CD4-positive, alpha-beta T cell treated with Interleukin-1 beta for 1 hour (primary cell): ENCODE measurements around the gene TMEM145.
A peak's percentile ranks its signal among the peaks of the same experiment; 100 is the strongest.
"Not testable (repeated sequence)": the region's sequence is repeated elsewhere in the genome, so short reads cannot be mapped to it uniquely, and the experiment has no call there.

Experiments
- DNase-seq, 2 donors: peaks; one replicate each; pipeline ENCODE4 v3.0.0-alpha.2; 2020 to 2022

The TMEM145 gene

DNA sequence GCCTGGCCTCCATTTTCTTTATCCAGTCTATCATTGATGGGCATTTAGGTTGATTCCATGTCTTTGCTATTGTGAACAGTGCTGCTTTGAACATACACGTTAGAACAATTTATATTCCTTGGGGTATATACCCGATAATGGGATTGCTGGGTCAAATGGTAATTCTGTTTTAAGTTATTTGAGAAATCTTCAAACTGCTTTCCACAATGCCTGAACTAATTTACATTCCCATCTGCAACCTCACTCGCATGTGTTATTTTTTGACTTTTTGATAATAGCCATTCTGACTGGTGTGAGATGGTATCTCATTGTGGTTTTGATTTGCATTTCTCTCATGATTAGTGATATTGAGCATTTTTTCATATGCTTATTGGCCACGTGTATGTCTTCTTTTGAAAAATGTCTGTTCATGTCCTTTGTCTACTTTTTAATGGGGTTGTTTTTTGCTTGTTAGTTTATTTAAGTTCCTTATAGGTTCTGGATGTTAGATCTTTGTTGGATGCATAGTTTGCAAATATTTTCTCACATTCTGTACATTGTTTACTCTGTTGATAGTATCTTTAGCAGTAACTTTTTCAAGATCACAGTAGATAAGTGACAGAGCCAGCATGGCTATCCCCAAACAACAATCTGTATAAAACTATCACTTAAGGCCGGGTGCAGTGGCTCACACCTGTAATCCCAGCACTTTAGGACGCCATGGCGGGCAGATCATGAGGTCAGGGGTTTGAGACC, 26.2 kb downstream of the TMEM145 start:
- not testable (repeated sequence) for DNase-seq

DNA sequence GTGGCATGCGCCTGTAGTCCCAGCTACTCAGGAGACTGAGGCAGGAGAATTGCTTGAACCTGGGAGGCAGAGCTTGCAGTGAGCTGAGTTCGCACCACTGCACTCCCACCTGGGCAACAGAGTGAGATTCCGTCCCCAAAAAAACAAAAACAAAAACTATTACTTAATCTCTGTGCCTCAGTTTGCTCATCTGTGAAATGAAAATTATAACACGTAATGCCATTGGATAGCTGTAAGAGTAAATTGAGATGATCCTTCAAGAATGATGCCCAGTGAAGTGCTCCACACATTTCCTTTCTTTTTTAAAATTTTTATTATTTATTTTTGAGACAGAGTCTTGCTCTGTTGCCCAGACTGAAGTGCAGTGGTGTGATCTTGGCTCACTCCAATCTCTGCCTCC, 26.8 kb downstream of the TMEM145 start:
- not testable (repeated sequence) for DNase-seq

DNA sequence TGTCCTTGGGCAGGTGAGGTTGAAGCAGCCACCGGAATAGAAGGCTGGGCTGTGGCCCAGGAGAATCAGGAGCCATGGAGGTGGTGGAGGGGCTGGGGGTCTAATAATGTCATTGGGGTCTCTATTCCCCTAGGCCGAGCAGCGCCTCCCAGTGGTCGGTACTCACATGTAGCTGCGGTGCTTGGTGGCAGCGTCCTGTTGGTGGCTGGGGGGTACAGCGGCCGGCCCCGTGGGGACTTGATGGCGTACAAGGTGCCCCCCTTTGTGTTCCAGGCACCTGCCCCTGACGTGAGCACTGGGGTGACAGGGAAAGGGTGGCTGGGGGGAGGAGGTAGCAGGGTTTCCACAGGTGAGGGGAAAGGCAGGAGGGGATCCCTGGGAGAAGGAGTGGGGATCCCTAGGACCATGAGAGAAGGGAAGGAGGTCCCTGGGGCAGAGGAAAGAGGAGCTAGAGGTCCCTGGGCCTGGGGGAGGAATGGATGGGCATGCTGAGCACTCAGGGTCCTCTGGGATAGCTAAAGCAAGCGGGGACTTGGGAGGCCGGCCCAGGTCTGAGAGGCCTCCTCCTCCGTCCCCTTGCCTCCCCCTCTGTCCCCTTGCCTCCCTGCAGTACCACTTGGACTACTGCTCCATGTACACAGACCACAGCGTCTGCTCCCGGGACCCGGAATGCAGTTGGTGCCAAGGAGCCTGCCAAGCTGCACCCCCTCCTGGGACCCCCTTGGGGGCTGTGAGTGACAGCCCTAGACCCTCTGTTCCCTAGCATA, 30.4 kb downstream of the TMEM145 start:
- no peak for DNase-seq

DNA sequence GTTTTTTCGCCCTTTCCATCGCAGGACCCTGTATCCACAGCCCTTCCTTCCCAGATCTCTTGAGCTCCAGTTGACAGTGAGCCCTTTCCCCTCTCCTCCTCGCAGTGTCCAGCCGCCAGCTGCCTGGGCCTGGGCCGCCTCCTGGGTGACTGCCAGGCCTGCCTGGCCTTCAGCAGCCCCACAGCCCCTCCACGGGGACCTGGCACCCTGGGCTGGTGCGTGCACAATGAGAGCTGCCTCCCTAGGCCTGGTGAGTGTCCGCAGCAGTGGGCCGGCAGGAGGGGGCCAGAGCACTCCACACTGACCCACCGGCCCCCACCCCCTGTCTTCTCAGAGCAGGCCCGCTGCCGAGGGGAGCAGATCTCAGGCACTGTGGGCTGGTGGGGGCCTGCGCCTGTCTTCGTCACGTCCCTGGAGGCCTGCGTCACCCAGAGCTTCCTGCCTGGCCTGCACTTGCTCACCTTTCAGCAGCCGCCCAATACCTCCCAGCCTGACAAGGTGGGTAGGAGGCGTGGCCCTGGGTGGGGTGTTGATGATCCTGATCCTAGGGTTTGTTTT, 31.3 kb downstream of the TMEM145 start:
- no peak for DNase-seq

DNA sequence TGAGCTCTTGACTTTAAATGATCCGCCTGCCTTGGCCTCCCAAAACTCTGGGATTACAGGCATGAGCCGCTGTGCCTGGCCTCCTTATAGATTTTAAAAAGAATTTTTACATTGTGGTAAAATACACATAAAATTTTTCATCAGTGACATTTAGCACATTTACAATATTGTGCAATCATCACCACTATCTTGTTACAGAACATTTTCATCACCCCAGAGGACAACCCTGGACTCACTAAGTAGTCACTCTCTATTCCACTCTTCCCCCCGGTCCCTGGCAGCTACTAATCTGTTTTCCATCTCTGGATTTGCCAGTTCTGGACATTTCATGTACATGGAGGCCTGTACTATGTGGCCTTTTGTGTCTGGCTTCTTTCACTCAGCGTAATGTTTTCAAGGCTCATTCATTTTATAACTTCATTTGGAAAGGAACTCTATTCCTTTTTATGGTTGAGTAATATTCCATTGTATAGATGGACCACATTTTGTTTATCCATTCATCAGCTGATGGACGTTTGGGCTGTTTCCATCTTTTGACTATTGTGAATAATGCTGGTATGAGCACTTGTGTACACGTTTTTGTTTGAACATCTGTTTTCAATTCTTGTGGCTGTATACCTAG, 32.2 kb downstream of the TMEM145 start:
- DNase-seq = no peak

DNA sequence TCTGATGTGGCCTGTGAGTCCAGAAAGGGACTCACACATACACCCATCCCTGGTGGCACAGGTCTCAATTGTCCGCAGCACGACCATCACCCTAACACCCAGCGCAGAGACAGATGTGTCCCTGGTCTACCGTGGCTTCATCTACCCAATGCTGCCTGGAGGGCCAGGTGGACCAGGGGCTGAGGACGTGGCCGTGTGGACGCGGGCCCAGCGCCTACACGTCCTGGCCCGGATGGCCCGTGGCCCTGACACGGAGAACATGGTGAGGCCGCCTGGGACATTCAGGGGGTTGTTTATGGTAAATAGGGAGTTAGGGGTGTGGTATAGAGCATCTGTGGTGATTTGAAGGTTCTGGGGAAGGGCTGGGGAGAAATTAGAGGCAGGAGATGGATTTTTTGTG, 35.1 kb downstream of the TMEM145 start:
- no peak for DNase-seq

DNA sequence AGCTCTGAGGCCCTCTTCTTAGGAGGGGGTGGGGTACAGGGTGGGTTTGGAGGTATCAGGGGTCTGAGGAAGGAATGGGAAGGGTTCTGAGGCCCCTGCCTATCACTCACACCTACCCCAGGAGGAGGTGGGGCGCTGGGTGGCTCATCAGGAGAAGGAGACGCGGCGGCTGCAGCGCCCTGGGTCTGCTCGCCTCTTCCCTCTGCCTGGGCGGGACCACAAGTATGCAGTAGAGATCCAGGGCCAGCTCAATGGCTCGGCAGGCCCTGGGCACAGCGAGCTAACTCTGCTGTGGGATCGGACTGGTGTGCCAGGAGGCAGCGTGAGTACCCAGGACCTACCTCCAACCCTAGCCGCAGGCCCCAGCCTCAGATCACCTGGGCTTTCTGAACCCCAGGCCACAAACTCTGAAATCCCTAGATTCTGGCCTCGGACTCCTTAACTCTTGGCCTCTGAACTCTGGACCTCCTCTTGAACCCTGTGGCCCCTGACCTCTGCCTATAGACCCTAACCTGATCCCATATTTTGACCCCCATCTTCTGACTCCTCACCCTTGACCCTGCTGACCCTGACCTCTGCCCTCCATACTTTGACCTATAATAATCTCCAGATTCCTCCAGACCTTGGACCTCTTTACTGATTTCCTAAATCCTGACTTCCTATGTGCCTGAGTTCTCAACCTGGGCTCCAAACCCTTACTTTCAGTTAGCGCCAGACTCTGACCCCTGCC, 36.4 kb downstream of the TMEM145 start:
- DNase-seq = no peak

DNA sequence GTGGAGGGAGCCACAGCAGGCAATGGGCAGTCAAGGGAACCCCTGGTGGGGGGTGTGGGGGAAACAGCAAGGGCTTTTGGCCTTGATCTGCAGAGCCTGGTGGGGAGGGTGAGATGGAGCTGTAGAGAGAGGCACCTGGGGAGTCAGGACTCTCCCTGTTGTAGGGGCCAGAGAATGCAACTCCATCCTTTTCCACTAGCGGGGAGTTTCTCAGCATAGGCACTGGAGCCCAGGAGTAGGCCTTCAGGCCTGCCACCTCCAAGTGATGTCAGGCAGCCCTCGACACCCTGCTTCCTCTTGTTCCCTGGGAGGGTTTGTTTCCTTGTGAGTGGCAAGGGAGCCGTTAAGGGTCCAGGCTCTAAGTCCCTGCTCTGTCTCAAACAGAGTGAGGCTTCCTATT, 37.3 kb downstream of the TMEM145 start:
- no peak for DNase-seq

DNA sequence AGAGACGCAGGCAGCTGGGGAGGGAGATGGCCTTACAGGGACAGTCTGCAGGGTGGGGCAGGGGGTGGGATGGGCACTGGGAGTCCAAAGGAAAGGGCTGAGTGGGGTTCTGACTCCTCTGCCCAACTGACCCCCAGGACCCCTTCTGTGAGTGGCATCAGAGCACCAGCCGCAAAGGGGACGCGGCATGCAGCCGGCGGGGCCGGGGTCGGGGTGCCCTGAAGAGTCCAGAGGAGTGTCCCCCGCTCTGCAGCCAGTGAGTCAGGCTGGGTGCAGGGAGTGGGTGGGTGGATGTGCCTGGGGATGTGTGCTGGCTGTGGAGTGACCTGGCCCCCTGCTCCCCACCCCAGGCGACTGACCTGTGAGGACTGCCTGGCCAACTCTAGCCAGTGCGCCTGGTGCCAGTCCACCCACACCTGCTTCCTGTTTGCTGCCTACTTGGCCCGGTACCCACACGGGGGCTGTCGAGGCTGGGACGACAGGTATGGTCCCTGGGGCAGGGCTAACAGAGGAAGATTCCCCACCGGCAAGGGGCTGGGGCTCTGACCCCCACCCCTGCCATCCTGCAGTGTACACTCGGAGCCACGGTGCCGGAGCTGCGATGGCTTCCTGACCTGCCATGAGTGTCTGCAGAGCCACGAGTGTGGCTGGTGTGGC, 38.1 kb downstream of the TMEM145 start:
- no peak for DNase-seq

DNA sequence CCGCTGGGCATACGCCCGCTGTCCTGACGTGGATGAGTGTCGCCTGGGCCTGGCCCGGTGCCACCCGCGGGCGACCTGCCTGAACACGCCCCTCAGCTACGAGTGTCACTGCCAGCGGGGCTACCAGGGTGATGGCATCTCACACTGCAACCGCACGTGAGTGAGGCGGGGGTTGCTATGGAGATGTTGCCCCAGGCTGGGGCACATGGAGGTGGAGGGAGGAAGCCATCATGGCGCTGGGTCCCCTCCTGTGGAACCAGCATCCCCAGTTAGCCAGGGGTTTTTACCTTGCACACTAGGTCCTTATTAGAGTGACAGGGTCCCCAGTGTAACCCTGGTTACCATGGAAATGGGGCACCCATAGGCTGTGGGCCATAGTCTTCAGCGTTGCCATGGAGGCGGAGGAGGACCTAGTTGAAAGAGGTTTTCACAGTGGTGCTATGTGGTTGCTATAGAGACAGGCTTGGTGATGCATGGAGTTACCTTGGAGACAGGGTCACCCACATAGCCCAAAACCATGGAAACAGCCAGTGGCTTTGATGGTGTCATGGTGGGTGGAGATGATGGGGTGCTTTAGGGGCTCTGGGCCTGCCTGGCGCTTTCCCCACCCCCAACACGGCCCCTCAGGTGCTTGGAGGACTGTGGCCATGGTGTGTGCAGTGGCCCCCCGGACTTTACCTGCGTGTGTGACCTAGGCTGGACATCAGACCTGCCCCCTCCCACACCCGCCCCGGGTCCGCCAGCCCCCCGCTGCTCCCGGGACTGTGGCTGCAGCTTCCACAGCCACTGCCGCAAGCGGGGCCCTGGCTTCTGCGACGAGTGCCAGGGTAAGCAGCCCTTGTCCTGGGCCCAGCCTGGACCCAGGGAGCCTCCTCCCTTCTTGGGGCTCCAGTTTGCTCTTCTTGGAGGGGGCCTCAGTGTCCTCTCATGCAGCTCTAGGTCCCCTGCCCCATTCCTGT, 39.5 kb downstream of the TMEM145 start:
- DNase-seq = peak; percentile 23 to 26

DNA sequence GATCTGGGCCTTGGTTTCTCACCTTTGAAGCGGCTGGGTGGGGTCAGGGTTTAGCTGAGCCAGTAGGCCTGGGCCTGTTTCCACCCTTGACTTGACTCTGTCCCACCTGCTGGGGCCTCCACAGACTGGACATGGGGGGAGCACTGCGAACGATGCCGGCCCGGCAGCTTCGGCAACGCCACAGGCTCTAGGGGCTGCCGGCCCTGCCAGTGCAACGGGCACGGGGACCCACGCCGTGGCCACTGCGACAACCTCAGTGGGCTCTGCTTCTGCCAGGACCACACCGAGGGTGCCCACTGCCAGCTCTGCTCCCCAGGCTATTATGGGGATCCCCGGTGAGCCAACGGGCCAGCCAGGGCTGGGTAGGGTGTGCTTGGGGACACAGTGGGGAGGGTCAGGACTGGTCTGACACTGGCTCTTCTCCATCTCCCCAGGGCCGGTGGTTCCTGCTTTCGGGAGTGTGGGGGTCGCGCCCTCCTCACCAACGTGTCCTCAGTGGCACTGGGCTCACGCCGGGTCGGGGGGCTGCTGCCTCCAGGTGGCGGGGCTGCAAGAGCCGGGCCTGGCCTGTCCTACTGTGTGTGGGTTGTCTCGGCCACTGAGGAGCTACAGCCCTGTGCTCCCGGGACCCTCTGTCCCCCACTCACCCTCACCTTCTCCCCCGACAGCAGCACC, 40.4 kb downstream of the TMEM145 start:
- no peak for DNase-seq

DNA sequence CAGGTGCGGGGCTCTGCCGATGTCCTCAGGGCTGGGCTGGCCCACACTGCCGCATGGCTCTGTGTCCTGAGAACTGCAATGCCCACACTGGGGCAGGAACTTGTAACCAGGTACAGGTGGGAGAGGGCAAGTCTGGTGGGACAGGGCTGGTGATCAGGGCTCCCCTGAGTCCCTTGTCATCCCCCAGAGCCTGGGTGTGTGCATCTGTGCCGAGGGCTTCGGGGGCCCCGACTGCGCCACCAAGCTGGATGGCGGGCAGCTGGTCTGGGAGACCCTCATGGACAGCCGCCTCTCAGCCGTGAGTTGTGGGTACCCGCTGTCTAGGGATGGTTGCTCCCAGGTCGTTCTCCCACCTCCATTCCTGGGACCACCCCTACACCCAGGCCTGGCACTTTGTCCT, 42.8 kb downstream of the TMEM145 start:
- no peak for DNase-seq

DNA sequence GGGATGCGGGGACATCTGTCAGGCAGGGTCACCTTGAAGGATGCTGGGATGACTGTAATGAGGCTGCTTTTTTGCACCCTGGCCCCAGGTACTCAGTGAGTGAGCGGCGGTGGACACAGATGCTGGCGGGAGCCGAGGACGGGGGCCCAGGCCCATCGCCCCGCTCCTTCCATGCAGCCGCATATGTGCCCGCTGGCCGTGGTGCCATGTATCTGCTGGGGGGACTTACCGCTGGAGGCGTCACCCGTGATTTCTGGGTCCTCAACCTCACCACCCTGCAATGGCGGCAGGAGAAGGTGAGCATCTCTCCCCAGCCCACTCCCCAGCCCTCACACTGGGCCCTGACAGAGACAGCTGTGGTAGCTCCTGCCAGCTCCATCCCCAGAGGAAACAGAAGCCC, 43.6 kb downstream of the TMEM145 start:
- DNase-seq = no peak

DNA sequence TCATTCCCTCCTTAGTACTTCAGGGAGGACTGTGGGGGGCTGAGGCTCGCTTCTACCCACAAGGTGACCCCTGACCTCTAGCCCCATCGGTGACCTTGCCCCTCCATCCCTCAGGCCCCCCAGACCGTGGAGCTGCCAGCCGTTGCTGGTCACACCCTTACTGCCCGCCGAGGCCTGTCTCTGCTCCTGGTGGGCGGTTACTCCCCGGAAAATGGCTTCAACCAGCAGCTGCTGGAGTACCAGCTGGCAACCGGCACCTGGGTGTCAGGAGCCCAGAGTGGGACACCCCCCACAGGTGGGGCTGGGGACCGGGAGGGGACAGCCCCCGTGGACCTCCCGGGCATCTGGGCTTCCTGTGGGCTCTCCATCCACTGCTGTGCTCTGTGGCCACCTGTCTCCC, 44.2 kb downstream of the TMEM145 start:
- DNase-seq = no peak

DNA sequence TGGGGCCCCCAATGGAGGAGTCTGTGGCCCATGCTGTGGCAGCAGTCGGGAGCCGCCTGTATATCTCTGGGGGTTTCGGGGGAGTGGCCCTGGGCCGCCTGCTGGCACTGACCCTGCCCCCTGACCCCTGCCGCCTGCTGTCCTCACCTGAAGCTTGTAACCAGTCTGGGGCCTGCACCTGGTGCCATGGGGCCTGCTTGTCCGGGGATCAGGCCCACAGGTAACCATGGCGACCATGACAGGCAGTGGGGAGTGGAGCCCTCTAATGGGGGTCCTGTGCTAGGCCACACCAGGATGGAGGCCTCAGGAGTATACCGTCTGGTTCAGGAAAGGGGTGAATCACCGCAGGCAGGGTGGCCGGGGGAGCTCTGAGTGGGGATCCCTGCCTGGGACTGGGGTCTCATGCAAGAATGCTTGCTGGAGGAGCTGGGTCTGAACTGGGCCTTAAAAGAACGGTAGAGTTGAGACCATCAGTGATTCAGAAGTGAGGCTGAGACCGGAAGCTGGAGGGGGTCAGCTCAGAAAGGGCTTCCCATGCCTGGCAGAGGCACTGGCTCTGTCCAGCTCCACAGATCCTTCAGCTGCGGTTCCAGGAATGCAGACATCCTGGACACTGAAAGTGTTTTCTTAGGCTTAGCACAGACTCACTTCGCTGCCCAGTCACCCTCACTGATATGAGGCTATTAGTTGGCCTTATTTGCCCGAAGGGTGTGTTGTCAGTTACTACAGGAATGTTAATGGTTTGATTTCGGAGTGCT, 47.9 kb downstream of the TMEM145 start:
- DNase-seq = no peak

DNA sequence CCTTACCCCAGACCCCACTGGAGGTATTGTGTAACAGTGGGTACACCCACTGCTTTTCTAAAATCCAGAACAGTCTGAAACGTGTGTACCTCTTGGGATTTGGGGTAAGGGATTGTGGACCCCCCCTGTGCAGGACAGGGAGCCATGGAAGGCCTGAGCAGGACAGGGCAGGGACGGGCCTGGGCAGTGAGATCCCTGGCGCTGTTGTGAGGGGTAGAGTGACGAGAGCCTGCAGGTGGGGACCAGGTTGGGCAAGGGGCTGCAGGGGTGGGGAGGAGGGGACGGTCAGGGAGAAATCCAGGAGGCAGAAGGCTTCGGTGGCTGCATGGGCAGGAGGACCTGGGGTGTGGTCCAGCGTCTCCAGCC, 48.4 kb downstream of the TMEM145 start:
- DNase-seq = no peak

DNA sequence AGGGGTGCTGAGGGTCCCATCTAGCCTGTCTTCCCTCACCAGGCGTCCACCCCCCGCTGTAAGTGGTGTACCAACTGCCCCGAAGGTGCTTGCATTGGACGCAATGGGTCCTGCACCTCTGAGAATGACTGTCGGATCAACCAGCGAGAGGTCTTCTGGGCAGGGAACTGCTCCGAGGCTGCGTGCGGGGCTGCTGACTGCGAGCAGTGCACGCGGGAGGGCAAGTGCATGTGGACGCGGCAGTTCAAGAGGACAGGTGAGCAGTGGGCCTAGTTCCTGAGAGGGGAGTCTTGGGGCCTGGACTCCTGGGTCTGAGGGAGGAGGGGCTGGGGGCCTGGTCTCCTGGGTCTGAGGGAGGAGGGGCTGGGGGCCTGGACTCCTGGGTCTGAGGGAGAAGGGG, 49.2 kb downstream of the TMEM145 start:
- DNase-seq = no peak

DNA sequence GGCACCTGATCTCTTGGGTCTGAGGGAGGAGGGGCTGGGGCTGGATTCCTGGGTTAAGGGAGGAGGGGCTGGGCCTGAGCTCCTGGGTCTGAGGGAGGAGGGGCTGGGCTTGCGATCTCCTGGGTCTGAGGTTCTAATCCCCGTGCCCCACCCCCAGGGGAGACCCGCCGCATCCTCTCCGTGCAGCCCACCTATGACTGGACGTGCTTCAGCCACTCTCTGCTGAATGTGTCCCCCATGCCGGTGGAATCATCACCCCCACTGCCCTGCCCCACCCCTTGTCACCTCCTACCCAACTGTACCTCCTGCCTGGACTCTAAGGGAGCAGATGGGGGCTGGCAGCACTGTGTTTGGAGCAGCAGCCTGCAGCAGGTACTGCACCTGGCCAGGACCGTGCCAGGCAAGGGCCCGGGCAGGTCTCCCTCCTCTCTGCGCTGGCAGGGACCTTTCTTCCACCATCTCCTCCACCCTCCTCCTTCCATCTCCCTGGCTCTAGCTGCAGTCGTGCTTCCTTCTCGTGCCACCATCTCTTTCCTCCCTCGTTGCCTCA, 49.9 kb downstream of the TMEM145 start:
- no peak for DNase-seq

DNA sequence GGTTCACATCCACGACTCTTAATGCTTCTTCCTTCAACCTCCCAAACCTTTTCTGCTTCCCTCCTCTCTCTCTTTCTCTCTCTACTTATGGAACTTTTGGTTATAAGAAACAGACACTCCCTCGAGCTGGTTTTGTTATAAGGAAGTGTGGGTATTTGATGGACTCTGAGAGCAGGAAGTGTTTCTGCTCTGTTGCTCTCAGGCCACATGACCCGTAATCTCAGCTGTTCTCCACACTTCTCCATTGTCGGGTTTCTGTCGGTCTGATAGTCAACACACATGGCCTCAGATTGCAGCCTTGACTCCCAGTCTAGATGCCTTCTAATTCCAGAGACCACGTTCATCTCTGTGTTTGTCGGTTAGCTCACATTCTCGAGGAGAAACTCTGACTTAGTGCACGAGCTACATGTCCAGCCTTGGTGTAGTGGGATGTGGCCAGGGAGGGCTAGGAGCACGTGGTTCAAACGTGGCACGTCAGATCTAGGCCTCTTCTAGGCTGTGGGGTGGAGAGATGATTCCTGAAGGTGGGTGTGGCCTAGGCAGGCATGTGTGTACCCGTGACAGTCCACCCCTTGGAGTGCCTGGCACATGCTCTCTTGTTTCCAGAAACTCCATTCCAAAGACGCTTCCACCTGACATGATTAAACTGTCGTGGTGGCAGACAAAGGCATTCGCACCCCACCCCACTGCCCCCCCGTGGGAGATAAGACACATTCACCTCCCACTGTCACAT, 50.7 kb downstream of the TMEM145 start:
- peak in 1 of 2 donors; percentile 27 for DNase-seq
